DOHH2 (cell line): ENCODE data around the gene C6orf89.

Source experiments
- EZH2phosphoT487 ChIP-seq: fragments of 200-600 bp; sonication (generic); IDR thresholded peaks from 2 replicates; pipeline ENCODE4 v1.6.1; 2017; ENCODE audit warnings: borderline replicate concordance, mild to moderate bottlenecking, antibody characterized with exemption, low read length, moderate library complexity, mixed read lengths
- TF ChIP-seq, protein P1 (sequence below): fragments of 200-600 bp; sonication (generic); IDR thresholded peaks from one replicate; pipeline ENCODE4 v1.5.1; 2014; ENCODE audit warnings: antibody characterized with exemption, mild to moderate bottlenecking, low read depth, low read length; ENCODE audit not compliant: poor library complexity, severe bottlenecking

- TF ChIP-seq, protein P1, sequence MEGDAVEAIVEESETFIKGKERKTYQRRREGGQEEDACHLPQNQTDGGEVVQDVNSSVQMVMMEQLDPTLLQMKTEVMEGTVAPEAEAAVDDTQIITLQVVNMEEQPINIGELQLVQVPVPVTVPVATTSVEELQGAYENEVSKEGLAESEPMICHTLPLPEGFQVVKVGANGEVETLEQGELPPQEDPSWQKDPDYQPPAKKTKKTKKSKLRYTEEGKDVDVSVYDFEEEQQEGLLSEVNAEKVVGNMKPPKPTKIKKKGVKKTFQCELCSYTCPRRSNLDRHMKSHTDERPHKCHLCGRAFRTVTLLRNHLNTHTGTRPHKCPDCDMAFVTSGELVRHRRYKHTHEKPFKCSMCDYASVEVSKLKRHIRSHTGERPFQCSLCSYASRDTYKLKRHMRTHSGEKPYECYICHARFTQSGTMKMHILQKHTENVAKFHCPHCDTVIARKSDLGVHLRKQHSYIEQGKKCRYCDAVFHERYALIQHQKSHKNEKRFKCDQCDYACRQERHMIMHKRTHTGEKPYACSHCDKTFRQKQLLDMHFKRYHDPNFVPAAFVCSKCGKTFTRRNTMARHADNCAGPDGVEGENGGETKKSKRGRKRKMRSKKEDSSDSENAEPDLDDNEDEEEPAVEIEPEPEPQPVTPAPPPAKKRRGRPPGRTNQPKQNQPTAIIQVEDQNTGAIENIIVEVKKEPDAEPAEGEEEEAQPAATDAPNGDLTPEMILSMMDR = no peak
- no peak for TF ChIP-seq EZH2phosphoT487
These were observed 69.4 kb downstream of the C6orf89 start for GRCh38 chr6:36955136-36955535.
